Measurements from ENCODE around the gene TMC3.

DNA sequence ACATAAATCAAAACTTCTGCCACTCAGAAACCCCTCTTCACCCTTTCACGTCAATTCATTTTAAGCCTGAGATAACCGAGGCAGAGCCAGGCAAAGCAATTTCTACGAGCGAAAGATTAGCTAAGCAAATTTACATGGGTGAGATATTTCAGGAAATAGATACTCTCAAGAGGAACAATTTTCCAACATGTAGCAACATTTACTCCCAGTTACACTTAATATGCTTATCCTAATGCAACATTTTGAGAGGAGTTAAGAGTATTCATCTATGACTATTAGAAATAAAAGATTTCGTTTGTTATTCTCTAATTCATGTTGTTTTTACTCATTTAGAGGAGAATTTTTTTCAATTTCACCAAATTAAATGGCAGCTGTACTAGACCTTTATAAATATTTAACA is 837 bp downstream of the TMC3 start:
- TF ChIP-seq POLR2A (IDR thresholded peaks at IDR 0.05) (no peak), POLR2AphosphoS5 (IDR thresholded peaks at IDR 0.05) (no peak)
- TF ChIP-seq, protein P1, sequence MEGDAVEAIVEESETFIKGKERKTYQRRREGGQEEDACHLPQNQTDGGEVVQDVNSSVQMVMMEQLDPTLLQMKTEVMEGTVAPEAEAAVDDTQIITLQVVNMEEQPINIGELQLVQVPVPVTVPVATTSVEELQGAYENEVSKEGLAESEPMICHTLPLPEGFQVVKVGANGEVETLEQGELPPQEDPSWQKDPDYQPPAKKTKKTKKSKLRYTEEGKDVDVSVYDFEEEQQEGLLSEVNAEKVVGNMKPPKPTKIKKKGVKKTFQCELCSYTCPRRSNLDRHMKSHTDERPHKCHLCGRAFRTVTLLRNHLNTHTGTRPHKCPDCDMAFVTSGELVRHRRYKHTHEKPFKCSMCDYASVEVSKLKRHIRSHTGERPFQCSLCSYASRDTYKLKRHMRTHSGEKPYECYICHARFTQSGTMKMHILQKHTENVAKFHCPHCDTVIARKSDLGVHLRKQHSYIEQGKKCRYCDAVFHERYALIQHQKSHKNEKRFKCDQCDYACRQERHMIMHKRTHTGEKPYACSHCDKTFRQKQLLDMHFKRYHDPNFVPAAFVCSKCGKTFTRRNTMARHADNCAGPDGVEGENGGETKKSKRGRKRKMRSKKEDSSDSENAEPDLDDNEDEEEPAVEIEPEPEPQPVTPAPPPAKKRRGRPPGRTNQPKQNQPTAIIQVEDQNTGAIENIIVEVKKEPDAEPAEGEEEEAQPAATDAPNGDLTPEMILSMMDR (IDR thresholded peaks at IDR 0.05), result no peak

Measured in stomach (tissue), 4 donors.